GM08714 (cell line): ENCODE results near the gene CWF19L1.
"Not testable (repeated sequence)": the region's sequence is repeated elsewhere in the genome, so short reads cannot be mapped to it uniquely, and the experiment has no call there.

ENCODE experiments used
- H3K4me3 ChIP-seq: fragments of 200-500 bp; sonication (Bioruptor generic); 2 replicates; pipeline ENCODE4 v1.5.1; 2014; ENCODE audit warnings: mild to moderate bottlenecking, low read length, inconsistent platforms
- ZNF274 ChIP-seq: IDR thresholded peaks from 2 replicates; pipeline ENCODE4 v1.6.1; 2012; ENCODE audit warnings: mild to moderate bottlenecking, low read depth, low read length

CWF19L1 gene

GRCh38 chr10:100267239-100268104, at the start of gene CWF19L1:
TSS of gene CWF19L1 (minus strand) at chr10:100267638. CDS start at chr10:100267593, 45 bp downstream.
- no peak for TF ChIP-seq ZNF274
- H3K4me3 ChIP-seq: peak within 1 kb of the TSS; percentile 94

- no peak overlapping the region for H3K4me3 ChIP-seq
- no peak for TF ChIP-seq ZNF274
These were observed 48.2 kb upstream of the CWF19L1 start for GRCh38 chr10:100315615-100316014.

- H3K4me3 ChIP-seq: no peak overlapping the region
- TF ChIP-seq ZNF274: no peak
These were observed 43.9 kb upstream of the CWF19L1 start for GRCh38 chr10:100311298-100311697.

- no peak for TF ChIP-seq ZNF274
- H3K4me3 ChIP-seq: no peak overlapping the region
These were observed 40.2 kb upstream of the CWF19L1 start for GRCh38 chr10:100307684-100308083.

- no peak for TF ChIP-seq ZNF274
- no peak overlapping the region for H3K4me3 ChIP-seq
These were observed 39.4 kb upstream of the CWF19L1 start for GRCh38 chr10:100306861-100307260.

- TF ChIP-seq ZNF274: no peak
- H3K4me3 ChIP-seq: no peak overlapping the region
These were observed 37.0 kb upstream of the CWF19L1 start for GRCh38 chr10:100304414-100304813.

GRCh38 chr10:100303724-100304319, 36.4 kb upstream of the CWF19L1 start:
- TF ChIP-seq ZNF274: no peak
- no peak overlapping the region for H3K4me3 ChIP-seq

GRCh38 chr10:100301123-100301522, 33.7 kb upstream of the CWF19L1 start:
- H3K4me3 ChIP-seq: not testable (repeated sequence)

GRCh38 chr10:100297242-100297641, 29.8 kb upstream of the CWF19L1 start:
- TF ChIP-seq ZNF274: no peak
- H3K4me3 ChIP-seq: no peak overlapping the region

- no peak for TF ChIP-seq ZNF274
- no peak overlapping the region for H3K4me3 ChIP-seq
These were observed 25.6 kb upstream of the CWF19L1 start for GRCh38 chr10:100293066-100293465.

- not testable (repeated sequence) for H3K4me3 ChIP-seq
These were observed 24.9 kb upstream of the CWF19L1 start for GRCh38 chr10:100292300-100292699.

- TF ChIP-seq ZNF274: no peak
These were observed 23.9 kb upstream of the CWF19L1 start for GRCh38 chr10:100291356-100291755.

GRCh38 chr10:100289641-100290040, 22.2 kb upstream of the CWF19L1 start:
- TF ChIP-seq ZNF274: no peak

More at GRCh38 chr10:100291356-100291755, 23.9 kb upstream of the CWF19L1 start:
- H3K4me3 ChIP-seq: no peak overlapping the region

GRCh38 chr10:100288196-100288595, 20.8 kb upstream of the CWF19L1 start:
- no peak overlapping the region for H3K4me3 ChIP-seq
- no peak for TF ChIP-seq ZNF274

More at GRCh38 chr10:100289641-100290040, 22.2 kb upstream of the CWF19L1 start:
- H3K4me3 ChIP-seq: no peak overlapping the region

GRCh38 chr10:100287756-100288155, 20.3 kb upstream of the CWF19L1 start:
- no peak overlapping the region for H3K4me3 ChIP-seq
- TF ChIP-seq ZNF274: no peak
